H9 (cell line): Measurements from ENCODE around the gene CDCP1. TPM values are rescaled to one million over a fixed set of nuclear protein-coding genes. Genes with fewer than 3 reads are reported as not detected.

ENCODE experiments used
- DNase-seq: peaks from one replicate; pipeline ENCODE4 v3.0.0-alpha.2; 2017
- H2AFZ ChIP-seq: one replicate; pipeline ENCODE4 v1.6.1; 2013; ENCODE audit warnings: mild to moderate bottlenecking, low read length, control low read depth, moderate library complexity
- H2AK5ac ChIP-seq: 2 replicates; pipeline ENCODE4 v1.6.1; 2013; ENCODE audit warnings: low read length, control low read depth, mixed read lengths; ENCODE audit not compliant: insufficient read length
- H2BK120ac ChIP-seq: one replicate; pipeline ENCODE4 v1.6.1; 2013; ENCODE audit warnings: low read depth, mild to moderate bottlenecking, low read length, control low read depth, inconsistent platforms; ENCODE audit not compliant: poor library complexity, severe bottlenecking
- H2BK12ac ChIP-seq: 2 replicates; pipeline ENCODE4 v1.6.1; 2013; ENCODE audit warnings: low read length, control low read depth, mixed read lengths, low read depth; ENCODE audit not compliant: insufficient read length
- H2BK15ac ChIP-seq: 2 replicates; pipeline ENCODE4 v1.6.1; 2013; ENCODE audit warnings: low read depth, low read length, control low read depth
- H2BK20ac ChIP-seq: one replicate; pipeline ENCODE4 v1.6.1; 2013; ENCODE audit warnings: low read depth, mild to moderate bottlenecking, low read length, control low read depth, inconsistent platforms; ENCODE audit not compliant: poor library complexity, severe bottlenecking
- H2BK5ac ChIP-seq: 2 replicates; pipeline ENCODE4 v1.6.1; 2013; ENCODE audit warnings: low read length, control low read depth, mixed read lengths; ENCODE audit not compliant: insufficient read length
- H3K14ac ChIP-seq: 2 replicates; pipeline ENCODE4 v1.6.1; 2013; ENCODE audit warnings: low read length, control low read depth; ENCODE audit not compliant: insufficient read depth
- H3K18ac ChIP-seq: 2 replicates; pipeline ENCODE4 v1.6.1; 2013; ENCODE audit warnings: low read depth, mild to moderate bottlenecking, mixed read lengths, low read length, control low read depth; ENCODE audit not compliant: insufficient read length
- H3K23ac ChIP-seq: 2 replicates; pipeline ENCODE4 v1.6.1; 2013; ENCODE audit warnings: low read length, control low read depth, mixed read lengths, low read depth; ENCODE audit not compliant: insufficient read length
- H3K23me2 ChIP-seq: 2 replicates; pipeline ENCODE4 v1.6.1; 2013; ENCODE audit warnings: low read depth, mild to moderate bottlenecking, mixed read lengths, low read length, control low read depth; ENCODE audit not compliant: insufficient read length, poor library complexity, severe bottlenecking
- H3K27ac ChIP-seq: 2 replicates; pipeline ENCODE4 v1.5.1; 2013; ENCODE audit warnings: low read length, control low read depth, mixed read lengths, low read depth; ENCODE audit not compliant: insufficient read length
- H3K27me3 ChIP-seq: 2 replicates; pipeline ENCODE4 v1.6.1; 2013; ENCODE audit warnings: low read length, control low read depth, inconsistent platforms; ENCODE audit not compliant: insufficient read depth
- H3K4ac ChIP-seq: 2 replicates; pipeline ENCODE4 v1.6.1; 2013; ENCODE audit warnings: low read depth, mild to moderate bottlenecking, control low read depth, inconsistent platforms, low read length, moderate library complexity
- H3K4me1 ChIP-seq: 2 replicates; pipeline ENCODE4 v1.6.1; 2013; ENCODE audit warnings: low read length, control low read depth, inconsistent platforms; ENCODE audit not compliant: insufficient read depth
- H3K4me2 ChIP-seq: 2 replicates; pipeline ENCODE4 v1.6.1; 2013; ENCODE audit warnings: low read length, control low read depth, mixed read lengths; ENCODE audit not compliant: insufficient read length, insufficient read depth
- H3K56ac ChIP-seq: 2 replicates; pipeline ENCODE4 v1.6.1; 2013; ENCODE audit warnings: low read depth, mild to moderate bottlenecking, mixed read lengths, low read length, control low read depth; ENCODE audit not compliant: insufficient read length
- H3K79me1 ChIP-seq: 2 replicates; pipeline ENCODE4 v1.6.1; 2013; ENCODE audit warnings: low read depth, mild to moderate bottlenecking, moderate library complexity, low read length, control low read depth, inconsistent platforms; ENCODE audit not compliant: insufficient read depth, poor library complexity, severe bottlenecking
- H3K79me2 ChIP-seq: 2 replicates; pipeline ENCODE4 v1.6.1; 2013; ENCODE audit warnings: low read length, control low read depth, inconsistent platforms; ENCODE audit not compliant: insufficient read depth
- H3K9ac ChIP-seq: 2 replicates; pipeline ENCODE4 v1.6.1; 2013; ENCODE audit warnings: low read length, control low read depth, mixed read lengths; ENCODE audit not compliant: insufficient read length; ENCODE audit errors: extremely low read depth
- H3K9me3 ChIP-seq: one replicate; pipeline ENCODE4 v1.6.1; 2013; ENCODE audit warnings: low read depth, low read length, inconsistent platforms; ENCODE audit not compliant: control insufficient read depth
- H3T11ph ChIP-seq: one replicate; pipeline ENCODE4 v1.6.1; 2013; ENCODE audit warnings: mild to moderate bottlenecking, low read length, control low read depth, inconsistent platforms
- H4K20me1 ChIP-seq: one replicate; pipeline ENCODE4 v1.6.1; 2013; ENCODE audit not compliant: control insufficient read depth, insufficient read length, insufficient read depth
- H4K5ac ChIP-seq: 2 replicates; pipeline ENCODE4 v1.6.1; 2013; ENCODE audit warnings: low read depth, mild to moderate bottlenecking, mixed read lengths, low read length, control low read depth; ENCODE audit not compliant: insufficient read length
- H4K8ac ChIP-seq: replicated peaks from 2 replicates; pipeline ENCODE4 v1.6.1; 2013; ENCODE audit warnings: low read length, control low read depth, mixed read lengths, low read depth; ENCODE audit not compliant: insufficient read length
- H4K91ac ChIP-seq: 2 replicates; pipeline ENCODE4 v1.6.1; 2013; ENCODE audit warnings: low read depth, mild to moderate bottlenecking, moderate library complexity, mixed read lengths, low read length, control low read depth; ENCODE audit not compliant: insufficient read length
- H3K27ac Mint-ChIP-seq, 3 experiments: 2 replicates in 2 of 3; 3 replicates in 1 of 3; pipeline ENCODE4 v1.8.0; 2020 to 2021; ENCODE audit warnings: mixed read lengths in 3 of 3, mild to moderate bottlenecking in 1 of 3, moderate library complexity in 1 of 3
- H3K27me3 Mint-ChIP-seq: 2 replicates; pipeline ENCODE4 v1.8.0; 2021; ENCODE audit warnings: low read depth, mild to moderate bottlenecking, moderate library complexity, mixed read lengths
- H3K36me3 Mint-ChIP-seq, 3 experiments: 2 replicates in 2 of 3; 3 replicates in 1 of 3; pipeline ENCODE4 v1.8.0; 2020 to 2021; ENCODE audit warnings: low read depth in 3 of 3, mixed read lengths in 3 of 3; ENCODE audit not compliant: insufficient read depth in 1 of 3
- H3K4me1 Mint-ChIP-seq, 2 experiments: 2 replicates each; pipeline ENCODE4 v1.8.0; 2020; ENCODE audit warnings: mixed read lengths in 2 of 2
- H3K4me3 Mint-ChIP-seq, 2 experiments: 2 replicates in 1 of 2; 3 replicates in 1 of 2; pipeline ENCODE4 v1.8.0; 2020 to 2021; ENCODE audit warnings: mild to moderate bottlenecking in 2 of 2, mixed read lengths in 2 of 2, moderate library complexity in 1 of 2
- H3K9me3 Mint-ChIP-seq, 2 experiments: 2 replicates in 1 of 2; 3 replicates in 1 of 2; pipeline ENCODE4 v1.8.0; 2020; ENCODE audit warnings: mild to moderate bottlenecking in 2 of 2, mixed read lengths in 2 of 2, moderate library complexity in 1 of 2
- WGBS: extraction: QIAGEN DNeasy Blood & Tissue Kit; methylation state at CpG from one replicate; pipeline ENCODE4 v1.1.7; 2013; ENCODE audit warnings: missing lambda C conversion rate, low lambda C conversion rate, mixed read lengths; ENCODE audit not compliant: insufficient read length; ENCODE audit errors: extremely low coverage; 5-methylcytosine and 5-hydroxymethylcytosine counted together
- total RNA-seq: library from RNA; stranded (reverse); gene quantifications from 2 replicates; pipeline ENCODE4 v1.2.1, GENCODE V29; 2021
- TF ChIP-seq, protein P1 (sequence below): fragments of 200-600 bp; sonication (generic); conservative IDR thresholded peaks from 3 replicates; pipeline ENCODE4 v1.8.0; 2021; ENCODE audit warnings: antibody characterized with exemption, mild to moderate bottlenecking

CDCP1 gene
- total RNA-seq, 1 experiment from 2014 or later = 12.9 TPM

DNA sequence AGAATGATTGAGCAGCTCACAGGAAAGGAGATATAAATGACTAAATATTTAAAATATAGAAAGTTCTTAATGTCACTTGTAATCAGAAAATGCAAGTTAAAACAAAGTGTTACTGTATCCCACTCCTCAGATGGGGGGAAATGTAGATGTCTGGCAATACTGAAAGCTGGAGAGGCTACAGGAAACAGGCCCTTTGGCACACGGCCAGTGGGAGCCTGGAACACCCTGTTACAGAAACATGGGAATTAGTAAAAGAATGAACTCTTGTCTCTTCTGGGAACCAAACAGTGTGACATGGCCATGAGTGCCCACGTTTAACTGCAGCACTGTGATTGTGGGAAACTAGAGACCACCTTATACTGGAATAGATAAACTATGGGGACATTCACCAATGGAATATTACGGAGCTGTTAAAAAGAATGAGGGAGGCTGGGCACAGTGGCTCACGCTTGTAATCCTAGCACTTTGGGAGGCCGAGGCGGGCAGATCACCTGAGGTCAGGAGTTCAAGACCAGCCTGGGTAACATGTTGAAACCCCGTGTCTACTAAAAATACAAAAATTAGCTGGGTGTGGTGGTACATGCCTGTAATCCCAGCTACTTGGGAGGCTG, 50.2 kb downstream of the CDCP1 start:
- H3K9me3 Mint-ChIP-seq = no peaks in the 10 kb centered on the region
- no peak overlapping the region for H4K8ac ChIP-seq

More for the DNA sequence above, 50.2 kb downstream of the CDCP1 start:
- H3K4me2 ChIP-seq = no peak overlapping the region
- H3K23ac ChIP-seq = no peak overlapping the region
- no peak overlapping the region for H3K18ac ChIP-seq
- H4K91ac ChIP-seq = no peak overlapping the region
- H3K23me2 ChIP-seq = no peaks in the 10 kb centered on the region
- Mint-ChIP-seq H3K36me3 (peaks cover 4 to 30% (median 26%) of the 10 kb centered on the region in 3 experiments; a peak in 6 of 7 replicates), H3K27me3 (no peaks in the 10 kb centered on the region), H3K4me1 (peaks cover 0 to 3% of the 10 kb centered on the region in 2 experiments; a peak in 1 of 4 replicates), H3K27ac (no peak overlapping the region), H3K4me3 (no peak overlapping the region)
- H2AFZ ChIP-seq = no peak overlapping the region
- H2BK15ac ChIP-seq = no peak overlapping the region
- no peak overlapping the region for H3K27ac ChIP-seq
- H3K56ac ChIP-seq = no peak overlapping the region
- H3K9me3 ChIP-seq = no peaks in the 10 kb centered on the region
- no peaks in the 10 kb centered on the region for H4K20me1 ChIP-seq
- no peak overlapping the region for H2AK5ac ChIP-seq
- no peak overlapping the region for H2BK120ac ChIP-seq
- H3K4me1 ChIP-seq = no peaks in the 10 kb centered on the region
- H3K14ac ChIP-seq = no peak overlapping the region
- H3K4ac ChIP-seq = no peak overlapping the region
- H3K9ac ChIP-seq = no peak overlapping the region
- no peak overlapping the region for H2BK20ac ChIP-seq
- H3K27me3 ChIP-seq = no peaks in the 10 kb centered on the region
- H2BK12ac ChIP-seq = no peak overlapping the region
- no peaks in the 10 kb centered on the region for H3K79me2 ChIP-seq
- no peak overlapping the region for H2BK5ac ChIP-seq
- H3T11ph ChIP-seq = no peak overlapping the region
- H3K79me1 ChIP-seq = no peaks in the 10 kb centered on the region
- H4K5ac ChIP-seq = no peak overlapping the region
- WGBS = no CpG with 5 or more reads among the region's 7 CpGs
- TF ChIP-seq, protein P1, sequence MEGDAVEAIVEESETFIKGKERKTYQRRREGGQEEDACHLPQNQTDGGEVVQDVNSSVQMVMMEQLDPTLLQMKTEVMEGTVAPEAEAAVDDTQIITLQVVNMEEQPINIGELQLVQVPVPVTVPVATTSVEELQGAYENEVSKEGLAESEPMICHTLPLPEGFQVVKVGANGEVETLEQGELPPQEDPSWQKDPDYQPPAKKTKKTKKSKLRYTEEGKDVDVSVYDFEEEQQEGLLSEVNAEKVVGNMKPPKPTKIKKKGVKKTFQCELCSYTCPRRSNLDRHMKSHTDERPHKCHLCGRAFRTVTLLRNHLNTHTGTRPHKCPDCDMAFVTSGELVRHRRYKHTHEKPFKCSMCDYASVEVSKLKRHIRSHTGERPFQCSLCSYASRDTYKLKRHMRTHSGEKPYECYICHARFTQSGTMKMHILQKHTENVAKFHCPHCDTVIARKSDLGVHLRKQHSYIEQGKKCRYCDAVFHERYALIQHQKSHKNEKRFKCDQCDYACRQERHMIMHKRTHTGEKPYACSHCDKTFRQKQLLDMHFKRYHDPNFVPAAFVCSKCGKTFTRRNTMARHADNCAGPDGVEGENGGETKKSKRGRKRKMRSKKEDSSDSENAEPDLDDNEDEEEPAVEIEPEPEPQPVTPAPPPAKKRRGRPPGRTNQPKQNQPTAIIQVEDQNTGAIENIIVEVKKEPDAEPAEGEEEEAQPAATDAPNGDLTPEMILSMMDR = no peak
- no peak for DNase-seq
